ENCODE measurements around the gene IGFLR1. TPM values are rescaled to one million over a fixed set of nuclear protein-coding genes. Genes with fewer than 3 reads are reported as not detected.

Gene IGFLR1
- total and polyA plus RNA-seq, 2 experiments from 2014 or later: 2.6 to 5.5 TPM

DNA sequence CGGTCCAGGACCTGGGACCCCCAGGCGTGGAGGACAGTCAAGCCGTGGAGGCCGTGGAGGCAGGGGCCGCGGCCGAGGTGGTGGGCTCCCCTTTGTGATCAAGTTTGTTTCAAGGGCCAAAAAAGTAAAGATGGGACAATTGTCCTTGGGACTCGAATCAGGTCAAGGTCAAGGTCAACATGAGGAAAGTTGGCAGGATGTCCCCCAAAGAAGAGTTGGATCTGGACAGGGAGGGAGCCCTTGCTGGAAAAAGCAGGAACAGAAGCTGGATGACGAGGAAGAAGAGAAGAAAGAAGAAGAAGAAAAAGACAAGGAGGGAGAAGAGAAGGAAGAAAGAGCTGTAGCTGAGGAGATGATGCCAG, 22.1 kb downstream of the IGFLR1 start:
- peaks cover 34% of the 10 kb centered on the region for H3K36me3 ChIP-seq
- TF ChIP-seq, protein P1, sequence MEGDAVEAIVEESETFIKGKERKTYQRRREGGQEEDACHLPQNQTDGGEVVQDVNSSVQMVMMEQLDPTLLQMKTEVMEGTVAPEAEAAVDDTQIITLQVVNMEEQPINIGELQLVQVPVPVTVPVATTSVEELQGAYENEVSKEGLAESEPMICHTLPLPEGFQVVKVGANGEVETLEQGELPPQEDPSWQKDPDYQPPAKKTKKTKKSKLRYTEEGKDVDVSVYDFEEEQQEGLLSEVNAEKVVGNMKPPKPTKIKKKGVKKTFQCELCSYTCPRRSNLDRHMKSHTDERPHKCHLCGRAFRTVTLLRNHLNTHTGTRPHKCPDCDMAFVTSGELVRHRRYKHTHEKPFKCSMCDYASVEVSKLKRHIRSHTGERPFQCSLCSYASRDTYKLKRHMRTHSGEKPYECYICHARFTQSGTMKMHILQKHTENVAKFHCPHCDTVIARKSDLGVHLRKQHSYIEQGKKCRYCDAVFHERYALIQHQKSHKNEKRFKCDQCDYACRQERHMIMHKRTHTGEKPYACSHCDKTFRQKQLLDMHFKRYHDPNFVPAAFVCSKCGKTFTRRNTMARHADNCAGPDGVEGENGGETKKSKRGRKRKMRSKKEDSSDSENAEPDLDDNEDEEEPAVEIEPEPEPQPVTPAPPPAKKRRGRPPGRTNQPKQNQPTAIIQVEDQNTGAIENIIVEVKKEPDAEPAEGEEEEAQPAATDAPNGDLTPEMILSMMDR (IDR thresholded peaks at IDR 0.05; ENCODE audit: low read depth, low read length): no peak
- peaks cover 6% of the 10 kb centered on the region for H3K4me1 ChIP-seq (ENCODE audit: low read depth)

DNA sequence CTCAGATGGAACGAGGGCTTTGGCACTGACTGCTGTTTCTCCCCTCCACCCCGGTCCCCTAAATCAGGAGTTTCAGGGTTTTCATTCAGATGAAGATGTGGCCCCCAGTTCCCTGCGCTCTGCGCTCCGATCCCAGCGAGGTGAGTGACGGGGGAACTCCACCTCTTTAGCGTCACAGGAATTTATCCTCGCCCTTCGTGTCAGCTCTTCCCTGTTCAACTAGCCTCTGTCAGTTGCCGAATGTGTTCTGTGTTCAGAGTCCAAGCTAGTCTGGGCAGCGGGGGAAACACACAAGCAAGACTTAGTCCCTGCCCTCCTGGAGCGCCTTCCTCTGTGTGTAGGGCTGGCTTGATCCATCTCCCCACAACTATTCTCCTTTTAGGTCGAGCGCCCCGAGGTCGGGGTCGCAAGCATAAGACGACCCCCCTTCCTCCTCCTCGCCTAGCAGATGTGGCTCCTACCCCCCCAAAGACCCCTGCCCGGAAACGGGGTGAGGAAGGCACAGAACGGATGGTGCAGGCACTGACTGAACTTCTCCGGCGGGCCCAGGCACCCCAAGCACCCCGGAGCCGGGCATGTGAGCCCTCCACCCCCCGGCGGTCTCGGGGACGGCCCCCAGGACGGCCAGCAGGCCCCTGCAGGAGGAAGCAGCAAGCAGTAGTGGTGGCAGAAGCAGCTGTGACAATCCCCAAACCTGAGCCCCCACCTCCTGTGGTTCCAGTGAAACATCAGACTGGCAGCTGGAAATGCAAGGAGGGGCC, 22.7 kb downstream of the IGFLR1 start:
- H3K4me3 ChIP-seq: peak overlapping the region; percentile 87
- peaks cover 6% of the 10 kb centered on the region for H3K4me1 ChIP-seq (ENCODE audit: low read depth)
- H3K9me3 ChIP-seq (ENCODE audit: low read depth): no peaks in the 10 kb centered on the region
- no peaks in the 10 kb centered on the region for H3K27me3 ChIP-seq
- TF ChIP-seq, protein P1 (IDR thresholded peaks at IDR 0.05; ENCODE audit: low read depth, low read length): no peak
- peak overlapping the region; percentile 96 for H3K27ac ChIP-seq
- peaks cover 29% of the 10 kb centered on the region for H3K36me3 ChIP-seq
- DNase-seq (ENCODE audit: low read depth in 1 of 2, low spot score in 1 of 2): no peak

More for the DNA sequence above, 22.1 kb downstream of the IGFLR1 start:
- no peak overlapping the region for H3K4me3 ChIP-seq
- no peaks in the 10 kb centered on the region for H3K27me3 ChIP-seq
- no peak overlapping the region for H3K27ac ChIP-seq
- DNase-seq (ENCODE audit: low read depth in 1 of 2, low spot score in 1 of 2): no peak
- H3K9me3 ChIP-seq (ENCODE audit: low read depth): no peaks in the 10 kb centered on the region

DNA sequence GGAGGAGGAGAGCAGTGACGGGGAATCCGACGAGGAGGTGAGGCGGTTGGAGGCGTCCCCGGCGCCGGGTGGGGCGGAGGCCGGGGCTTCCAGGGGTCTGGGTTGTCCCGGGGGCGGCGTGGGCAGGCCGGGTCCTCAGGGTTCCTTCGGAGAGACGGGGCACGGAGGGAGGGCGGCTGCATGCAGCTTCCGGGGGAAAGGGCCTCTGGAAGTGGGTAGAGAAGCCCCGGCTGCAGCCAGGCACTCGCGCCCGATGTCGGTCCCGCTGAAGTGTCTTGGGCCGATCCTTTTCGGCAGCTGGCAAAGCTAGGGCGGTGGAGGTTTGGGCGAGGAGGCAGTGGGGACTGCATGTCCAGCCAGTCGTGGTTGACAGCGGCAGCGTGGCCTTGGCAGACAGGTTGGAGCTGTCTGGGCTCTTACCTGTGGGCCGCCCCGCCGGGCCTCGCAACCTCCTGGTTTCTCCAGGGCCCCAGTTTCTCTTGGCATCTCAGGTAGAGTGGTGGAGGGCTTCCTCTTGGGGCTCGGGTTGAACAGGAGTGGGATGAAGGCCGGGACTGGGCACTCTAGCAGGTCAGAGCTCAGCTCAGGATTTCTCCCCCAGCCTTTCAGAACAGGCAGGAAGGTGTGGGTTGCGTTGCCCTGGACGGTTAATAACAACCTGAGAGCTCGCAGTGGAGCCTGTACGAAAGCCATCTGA, 23.8 kb downstream of the IGFLR1 start:
- Histone ChIP-seq H3K4me3 (peak overlapping the region; percentile 87), H3K36me3 (peaks cover 18% of the 10 kb centered on the region), H3K27ac (peak overlapping the region; percentile 96), H3K4me1 (ENCODE audit: low read depth) (peaks cover 6% of the 10 kb centered on the region), H3K27me3 (no peaks in the 10 kb centered on the region), H3K9me3 (ENCODE audit: low read depth) (no peaks in the 10 kb centered on the region)
- peak; percentile 24 to 41 for DNase-seq (ENCODE audit: low read depth in 1 of 2, low spot score in 1 of 2)
- TF ChIP-seq, protein P1 (IDR thresholded peaks at IDR 0.05; ENCODE audit: low read depth, low read length): no peak

DNA sequence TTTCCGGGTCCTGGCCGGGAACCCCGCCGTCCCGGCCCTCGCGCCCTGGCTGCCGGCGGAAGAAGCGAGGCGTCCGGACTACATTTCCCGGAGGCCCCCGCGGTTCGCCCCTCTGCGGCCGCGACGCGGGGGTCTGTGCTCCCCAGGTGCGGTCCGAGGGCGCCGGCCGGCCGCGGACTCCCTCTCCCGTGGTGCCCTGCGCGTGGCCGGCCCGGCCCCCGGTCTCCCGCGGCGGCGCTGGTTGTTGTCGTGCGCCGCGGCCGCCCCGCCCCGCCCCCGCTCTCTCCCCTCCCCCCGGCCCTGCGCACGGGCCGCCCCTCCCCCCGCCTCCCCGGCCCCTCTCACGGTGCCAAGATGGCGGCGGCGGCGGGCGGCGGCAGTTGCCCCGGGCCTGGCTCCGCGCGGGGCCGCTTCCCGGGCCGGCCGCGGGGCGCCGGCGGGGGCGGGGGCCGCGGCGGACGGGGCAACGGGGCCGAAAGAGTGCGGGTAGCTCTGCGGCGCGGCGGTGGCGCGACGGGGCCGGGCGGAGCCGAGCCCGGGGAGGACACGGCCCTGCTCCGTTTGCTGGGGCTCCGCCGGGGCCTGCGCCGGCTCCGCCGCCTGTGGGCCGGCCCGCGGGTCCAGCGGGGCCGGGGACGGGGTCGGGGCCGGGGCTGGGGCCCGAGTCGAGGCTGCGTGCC, 24.4 kb downstream of the IGFLR1 start, which contains the start of gene KMT2B:
Gene KMT2B (plus strand): TSS at position 339 of the 680 bp plus-strand sequence. CDS start 16 bp downstream, at position 355.
- peak within 1 kb of the TSS; percentile 96 for H3K27ac ChIP-seq
- peaks cover 12% of the 10 kb centered on the region for H3K36me3 ChIP-seq
- no peaks in the 10 kb centered on the region for H3K9me3 ChIP-seq (ENCODE audit: low read depth)
- DNase-seq (ENCODE audit: low read depth in 1 of 2, low spot score in 1 of 2): peak; percentile 97 to 98
- no peaks in the 10 kb centered on the region for H3K27me3 ChIP-seq
- H3K4me3 ChIP-seq: peak within 1 kb of the TSS; percentile 87
- TF ChIP-seq, protein P1 (IDR thresholded peaks at IDR 0.05; ENCODE audit: low read depth, low read length): no peak
- peaks cover 6% of the 10 kb centered on the region for H3K4me1 ChIP-seq (ENCODE audit: low read depth)

- TF ChIP-seq, protein P1 (IDR thresholded peaks at IDR 0.05; ENCODE audit: low read depth, low read length): peak; percentile 87
- peak overlapping the region; percentile 87 for H3K27ac ChIP-seq
- no peaks in the 10 kb centered on the region for H3K9me3 ChIP-seq (ENCODE audit: low read depth)
- H3K4me1 ChIP-seq (ENCODE audit: low read depth): peaks cover 6% of the 10 kb centered on the region
- DNase-seq (ENCODE audit: low read depth in 1 of 2, low spot score in 1 of 2): peak; percentile 84 to 91
- H3K27me3 ChIP-seq: no peaks in the 10 kb centered on the region
- peak overlapping the region; percentile 70 for H3K4me3 ChIP-seq
- peaks cover 4% of the 10 kb centered on the region for H3K36me3 ChIP-seq
Measured at GRCh38 chr19:35716801-35717664, 25.2 kb downstream of the IGFLR1 start.

Data from cardiac muscle cell (in vitro differentiated cells and primary cell).